Skeletal muscle tissue (tissue), 4 donors: Measurements from ENCODE around the gene CEP164. TPM values are rescaled to one million over a fixed set of nuclear protein-coding genes. Genes with fewer than 3 reads are reported as not detected.

Source experiments
- H3K27ac ChIP-seq: one replicate; pipeline ENCODE4 v1.7.0; 2013; ENCODE audit warnings: mild to moderate bottlenecking, low read depth, low read length, inconsistent platforms
- H3K27me3 ChIP-seq, 3 donors: one replicate each; pipeline ENCODE4 v1.7.0; 2013; ENCODE audit warnings: low read length in 3 of 3; ENCODE audit not compliant: control insufficient read depth in 3 of 3, insufficient read depth in 3 of 3
- H3K36me3 ChIP-seq, 3 donors: one replicate each; pipeline ENCODE4 v1.7.0; 2013; ENCODE audit warnings: low read length in 3 of 3; ENCODE audit not compliant: control insufficient read depth in 3 of 3, insufficient read depth in 3 of 3
- H3K4me1 ChIP-seq, 3 donors: one replicate each; pipeline ENCODE4 v1.7.0; 2013; ENCODE audit warnings: low read length in 3 of 3, mild to moderate bottlenecking in 3 of 3; ENCODE audit not compliant: control insufficient read depth in 3 of 3, insufficient read depth in 3 of 3
- H3K4me3 ChIP-seq, 3 donors: one replicate each; pipeline ENCODE4 v1.7.0; 2013; ENCODE audit warnings: low read length in 3 of 3
- H3K9ac ChIP-seq, 3 donors: one replicate each; pipeline ENCODE4 v1.7.0; 2013; ENCODE audit warnings: low read length in 3 of 3, mild to moderate bottlenecking in 3 of 3, moderate library complexity in 2 of 3, low read depth in 1 of 3
- H3K9me3 ChIP-seq, 3 donors: one replicate each; pipeline ENCODE4 v1.7.0; 2013; ENCODE audit warnings: low read length in 3 of 3; ENCODE audit not compliant: control insufficient read depth in 3 of 3
- total RNA-seq: library from RNA; depleted of rRNA; stranded (reverse); fragments of >200 nt; gene quantifications from one replicate; pipeline ENCODE4 v1.2.3, GENCODE V29; 2014
- donor health status: Osteomylitis.

Gene CEP164
- total RNA-seq, result 21.4 TPM

DNA sequence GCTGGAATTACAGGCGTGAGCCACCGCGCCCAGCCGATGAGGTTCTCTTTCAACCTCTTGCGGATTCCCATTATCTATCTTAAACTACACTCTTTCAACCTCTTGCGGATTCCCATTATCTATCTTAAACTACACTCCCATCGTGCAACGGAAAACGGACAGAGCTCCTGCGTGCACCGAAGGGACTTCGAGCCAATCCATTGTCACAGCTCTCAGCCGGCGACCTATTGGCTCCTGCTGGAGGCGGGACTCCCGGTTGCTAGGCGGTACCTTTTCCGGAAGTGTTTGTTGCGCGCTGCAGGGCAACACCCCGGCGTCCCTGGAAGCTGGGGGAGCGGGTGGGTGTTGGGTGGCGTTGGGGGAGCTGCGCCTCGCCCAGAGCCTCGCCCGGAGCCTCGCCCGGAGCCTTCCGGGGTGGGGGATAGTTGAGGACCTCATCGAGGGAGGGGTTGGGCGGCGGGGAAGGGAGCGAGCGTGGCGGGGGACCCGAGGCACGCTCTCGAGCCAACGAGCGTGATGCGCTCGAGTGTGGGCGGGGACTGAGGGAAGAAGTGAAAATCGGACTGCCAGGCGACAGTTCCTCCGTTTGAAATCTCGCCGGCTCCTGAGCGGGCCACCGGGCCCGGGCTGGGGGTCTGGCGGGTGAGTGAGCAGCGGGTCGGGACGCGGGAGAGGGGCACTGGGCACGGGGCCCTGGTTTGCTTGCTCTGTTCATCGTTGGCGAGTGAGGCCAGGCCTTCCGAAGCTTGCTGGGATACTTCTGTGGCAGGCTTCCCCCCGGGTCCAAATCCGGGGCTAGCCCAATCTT is at the start of gene CEP164:
Gene CEP164 (plus strand): TSS at position 288 of the 808 bp plus-strand sequence. CDS start 10,733 bp downstream, outside the sequence.
- H3K9ac ChIP-seq, result peak within 1 kb of the TSS; percentile 80 to 85 (median 81)
- peaks cover 8 to 12% (median 9%) of the 10 kb centered on the region in 3 donors for H3K4me1 ChIP-seq
- H3K27ac ChIP-seq, result peak within 1 kb of the TSS; percentile 84
- H3K9me3 ChIP-seq, result no peaks in the 10 kb centered on the region
- no peaks in the 10 kb centered on the region for H3K36me3 ChIP-seq
- H3K27me3 ChIP-seq, result no peaks in the 10 kb centered on the region
- H3K4me3 ChIP-seq, result peak within 1 kb of the TSS; percentile 79 to 87 (median 84)

GRCh38 chr11:117278347-117278746 is 49.3 kb upstream of the CEP164 start:
- H3K36me3 ChIP-seq, result peaks cover 16 to 42% (median 33%) of the 10 kb centered on the region in 3 donors
- H3K4me1 ChIP-seq, result no peaks in the 10 kb centered on the region
- H3K27ac ChIP-seq, result no peak overlapping the region
- no peaks in the 10 kb centered on the region for H3K27me3 ChIP-seq
- no peak overlapping the region for H3K9ac ChIP-seq
- H3K9me3 ChIP-seq, result no peaks in the 10 kb centered on the region
- H3K4me3 ChIP-seq, result no peak overlapping the region

DNA sequence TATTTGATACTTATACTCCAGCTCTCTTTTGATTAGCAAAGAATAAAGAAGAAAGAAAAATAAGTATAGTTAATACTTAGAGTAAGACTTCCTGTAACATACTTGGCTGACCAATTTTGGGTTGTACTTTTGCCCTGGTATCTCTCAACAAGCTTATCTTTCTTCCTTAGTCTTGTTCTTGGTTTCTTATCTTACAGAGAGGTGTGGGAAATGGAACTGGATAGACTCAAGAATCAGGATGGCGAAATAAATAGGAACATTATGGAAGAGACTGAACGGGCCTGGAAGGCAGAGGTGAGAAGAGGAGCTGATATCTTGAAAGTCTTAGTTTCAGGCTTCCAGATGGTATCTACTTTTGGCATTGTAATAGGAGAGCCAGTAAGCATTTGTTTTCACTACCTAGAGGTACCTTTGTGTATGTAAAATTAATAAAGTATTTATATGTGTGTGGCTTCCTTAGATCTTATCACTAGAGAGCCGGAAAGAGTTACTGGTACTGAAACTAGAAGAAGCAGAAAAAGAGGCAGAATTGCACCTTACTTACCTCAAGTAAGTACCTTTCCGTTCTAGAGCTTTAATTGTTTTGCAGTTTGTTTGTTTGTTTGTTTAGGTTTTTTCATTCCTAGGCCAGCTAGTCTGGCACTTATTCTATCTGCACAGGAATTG is 47.8 kb upstream of the CEP164 start:
- H3K36me3 ChIP-seq, result peaks cover 21 to 55% (median 46%) of the 10 kb centered on the region in 3 donors
- no peaks in the 10 kb centered on the region for H3K4me1 ChIP-seq
- H3K9ac ChIP-seq, result no peak overlapping the region
- H3K4me3 ChIP-seq, result no peak overlapping the region
- H3K27ac ChIP-seq, result no peak overlapping the region
- no peaks in the 10 kb centered on the region for H3K27me3 ChIP-seq
- no peaks in the 10 kb centered on the region for H3K9me3 ChIP-seq

DNA sequence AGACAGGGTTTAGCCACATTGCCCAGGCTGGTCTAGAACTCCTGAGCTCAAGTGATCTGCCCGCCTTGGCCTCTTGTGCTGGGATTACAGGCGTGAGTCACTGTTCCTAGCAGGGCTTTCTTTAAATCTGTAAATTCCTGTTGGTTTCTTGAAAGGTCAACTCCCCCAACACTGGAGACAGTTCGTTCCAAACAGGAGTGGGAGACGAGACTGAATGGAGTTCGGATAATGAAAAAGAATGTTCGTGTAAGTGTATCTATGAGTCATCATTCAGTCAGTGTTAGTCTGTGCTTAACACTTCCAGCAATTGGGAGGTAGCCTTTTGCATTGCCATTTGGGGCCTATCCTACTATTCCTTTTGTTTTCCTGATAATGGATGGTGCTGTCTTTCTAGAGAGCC is 46.5 kb upstream of the CEP164 start:
- Histone ChIP-seq H3K36me3 (peaks cover 22 to 61% (median 59%) of the 10 kb centered on the region in 3 donors), H3K9me3 (no peaks in the 10 kb centered on the region), H3K4me3 (no peak overlapping the region), H3K9ac (no peak overlapping the region), H3K4me1 (no peaks in the 10 kb centered on the region), H3K27ac (peak overlapping the region; percentile 36), H3K27me3 (no peaks in the 10 kb centered on the region)

DNA sequence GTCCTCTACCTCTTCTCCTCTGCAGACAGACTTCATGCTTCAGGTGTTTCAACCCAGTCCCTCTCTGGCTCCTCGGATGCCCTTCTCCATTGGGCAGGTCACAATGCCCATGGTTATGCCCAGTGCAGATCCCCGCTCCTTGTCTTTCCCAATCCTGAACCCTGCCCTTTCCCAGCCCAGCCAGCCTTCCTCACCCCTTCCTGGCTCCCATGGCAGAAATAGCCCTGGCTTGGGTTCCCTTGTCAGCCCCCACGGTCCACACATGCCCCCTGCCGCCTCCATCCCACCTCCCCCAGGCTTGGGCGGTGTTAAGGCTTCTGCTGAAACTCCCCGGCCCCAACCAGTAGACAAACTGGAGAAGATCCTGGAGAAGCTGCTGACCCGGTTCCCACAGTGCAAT is 45.8 kb upstream of the CEP164 start:
- Histone ChIP-seq H3K4me3 (no peak overlapping the region), H3K4me1 (no peaks in the 10 kb centered on the region), H3K9me3 (no peaks in the 10 kb centered on the region), H3K36me3 (peaks cover 27 to 64% (median 63%) of the 10 kb centered on the region in 3 donors), H3K9ac (no peak overlapping the region), H3K27ac (no peak overlapping the region), H3K27me3 (no peaks in the 10 kb centered on the region)

DNA sequence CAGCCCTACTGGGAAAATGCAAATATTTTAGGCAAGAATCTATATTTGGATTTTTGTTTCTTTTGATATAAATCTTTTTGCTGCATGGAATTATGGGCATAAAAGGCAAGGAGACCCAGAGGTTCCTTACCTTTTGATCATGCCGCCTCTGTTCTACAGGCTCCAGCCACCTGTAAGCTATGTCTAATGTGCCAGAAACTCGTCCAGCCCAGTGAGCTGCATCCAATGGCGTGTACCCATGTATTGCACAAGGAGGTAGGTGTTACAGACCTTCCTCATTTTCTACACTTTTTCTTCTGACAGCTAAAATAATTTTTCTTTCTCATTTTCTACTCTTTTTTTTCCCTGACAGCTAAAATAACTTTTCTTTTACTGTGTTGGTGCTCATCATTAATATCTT is 44.7 kb upstream of the CEP164 start:
- Histone ChIP-seq H3K9me3 (no peaks in the 10 kb centered on the region), H3K27ac (no peak overlapping the region), H3K4me3 (no peak overlapping the region), H3K27me3 (no peaks in the 10 kb centered on the region), H3K4me1 (no peaks in the 10 kb centered on the region), H3K9ac (no peak overlapping the region), H3K36me3 (peaks cover 33 to 73% (median 71%) of the 10 kb centered on the region in 3 donors)

GRCh38 chr11:117284053-117284452 is 43.6 kb upstream of the CEP164 start:
- Histone ChIP-seq H3K27ac (no peak overlapping the region), H3K4me1 (no peaks in the 10 kb centered on the region), H3K27me3 (no peaks in the 10 kb centered on the region), H3K4me3 (no peak overlapping the region), H3K36me3 (peaks cover 36 to 83% (median 81%) of the 10 kb centered on the region in 3 donors), H3K9ac (no peak overlapping the region), H3K9me3 (no peaks in the 10 kb centered on the region)

GRCh38 chr11:117286588-117286987 is 41.1 kb upstream of the CEP164 start:
- H3K27ac ChIP-seq, result no peak overlapping the region
- no peaks in the 10 kb centered on the region for H3K4me1 ChIP-seq
- no peak overlapping the region for H3K9ac ChIP-seq
- H3K36me3 ChIP-seq, result peaks cover 55 to 90% (median 82%) of the 10 kb centered on the region in 3 donors
- no peak overlapping the region for H3K4me3 ChIP-seq
- no peaks in the 10 kb centered on the region for H3K27me3 ChIP-seq
- H3K9me3 ChIP-seq, result no peaks in the 10 kb centered on the region

GRCh38 chr11:117287668-117288067 is 40.0 kb upstream of the CEP164 start:
- Histone ChIP-seq H3K4me3 (no peak overlapping the region), H3K4me1 (no peaks in the 10 kb centered on the region), H3K27me3 (no peaks in the 10 kb centered on the region), H3K9ac (no peak overlapping the region), H3K36me3 (peaks cover 48 to 82% (median 77%) of the 10 kb centered on the region in 3 donors), H3K27ac (no peak overlapping the region), H3K9me3 (no peaks in the 10 kb centered on the region)

DNA sequence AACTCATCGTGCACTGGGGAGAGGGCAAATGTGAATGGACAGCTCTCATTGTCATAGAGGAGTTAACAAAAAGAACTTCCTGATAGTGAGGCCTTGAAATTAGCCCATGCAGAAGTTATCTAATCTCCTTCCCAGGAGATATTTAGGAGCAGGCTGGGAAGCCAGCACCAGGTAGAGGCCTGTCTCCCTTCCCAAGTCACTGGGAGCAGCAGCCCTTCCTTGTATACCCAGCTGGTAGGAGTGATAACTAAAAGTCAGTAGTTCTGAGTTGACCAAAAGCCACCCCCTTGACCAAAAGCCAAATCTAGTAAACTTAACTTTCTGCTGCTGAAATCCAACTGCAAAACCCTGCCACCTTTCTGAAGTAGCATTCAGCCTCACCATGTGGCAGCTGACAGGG is 37.9 kb upstream of the CEP164 start:
- H3K9ac ChIP-seq, result no peak overlapping the region
- no peak overlapping the region for H3K4me3 ChIP-seq
- peaks cover 43 to 70% (median 69%) of the 10 kb centered on the region in 3 donors for H3K36me3 ChIP-seq

More for the DNA sequence above, 37.9 kb upstream of the CEP164 start:
- H3K27ac ChIP-seq, result no peak overlapping the region
- H3K4me1 ChIP-seq, result no peaks in the 10 kb centered on the region
- H3K27me3 ChIP-seq, result no peaks in the 10 kb centered on the region
- H3K9me3 ChIP-seq, result no peaks in the 10 kb centered on the region
